ENCODE data around the gene TSPEAR. TPM values are rescaled to one million over a fixed set of nuclear protein-coding genes. Genes with fewer than 3 reads are reported as not detected.
"Not testable (repeated sequence)": the region's sequence is repeated elsewhere in the genome, so short reads cannot be mapped to it uniquely, and the experiment has no call there.

Gene TSPEAR
- total RNA-seq, 1 donor from 2014 or later, result not detected

- no peak for TF ChIP-seq CTCF (conservative IDR thresholded peaks at IDR 0.05; ENCODE audit: low read depth, low read length)
- DNase-seq (ENCODE audit: low read depth), result no peak
- H3K4me3 ChIP-seq (ENCODE audit: low read depth, low read length), result no peak overlapping the region
These were observed 143.7 kb downstream of the TSPEAR start for GRCh38 chr21:44567481-44568171.

GRCh38 chr21:44566403-44566802, 145.0 kb downstream of the TSPEAR start:
- no peak for DNase-seq (ENCODE audit: low read depth)
- no peak for TF ChIP-seq CTCF (conservative IDR thresholded peaks at IDR 0.05; ENCODE audit: low read depth, low read length)
- H3K4me3 ChIP-seq (ENCODE audit: low read depth, low read length), result no peak overlapping the region

- DNase-seq (ENCODE audit: low read depth), result no peak
- TF ChIP-seq CTCF (conservative IDR thresholded peaks at IDR 0.05; ENCODE audit: low read depth, low read length), result no peak
- H3K4me3 ChIP-seq (ENCODE audit: low read depth, low read length), result no peak overlapping the region
These were observed 146.3 kb downstream of the TSPEAR start for GRCh38 chr21:44564886-44565598.

- TF ChIP-seq CTCF (conservative IDR thresholded peaks at IDR 0.05; ENCODE audit: low read depth, low read length), result no peak
- DNase-seq (ENCODE audit: low read depth), result no peak
- no peak overlapping the region for H3K4me3 ChIP-seq (ENCODE audit: low read depth, low read length)
These were observed 147.3 kb downstream of the TSPEAR start for GRCh38 chr21:44564099-44564498.

GRCh38 chr21:44558695-44559094, 152.7 kb downstream of the TSPEAR start, which contains the start of gene KRTAP10-3:
TSS of gene KRTAP10-3 (minus strand) at chr21:44558795. CDS start at chr21:44558715, 80 bp downstream.
- DNase-seq (ENCODE audit: low read depth), result no peak
- H3K4me3 ChIP-seq (ENCODE audit: low read depth, low read length), result no peak within 1 kb of the TSS
- no peak for TF ChIP-seq CTCF (conservative IDR thresholded peaks at IDR 0.05; ENCODE audit: low read depth, low read length)

GRCh38 chr21:44558329-44558675, 153.1 kb downstream of the TSPEAR start:
- H3K4me3 ChIP-seq (ENCODE audit: low read depth, low read length); DNase-seq (ENCODE audit: low read depth): not testable (repeated sequence)

- DNase-seq (ENCODE audit: low read depth), result no peak
- TF ChIP-seq CTCF (conservative IDR thresholded peaks at IDR 0.05; ENCODE audit: low read depth, low read length), result no peak
- H3K4me3 ChIP-seq (ENCODE audit: low read depth, low read length), result no peak overlapping the region
These were observed 153.7 kb downstream of the TSPEAR start for GRCh38 chr21:44557491-44558328.

Measured in epithelial cell of proximal tubule (primary cell).